GM12878 (cell line): Measurements from ENCODE around the gene FAM53B. TPM values are rescaled to one million over a fixed set of nuclear protein-coding genes. Genes with fewer than 3 reads are reported as not detected.

ENCODE experiments used
- ATAC-seq: fragments of 200-7000 bp; cut with Tn5 transposase; 3 replicates; pipeline ENCODE4 v1.9.1; 2020; ENCODE audit warnings: mild to moderate bottlenecking, moderate library complexity
- BruUV-seq: library from RNA; stranded (reverse); fragments of 400-500 nt; replicated peaks from 2 replicates; lab custom pipeline; 2021; lab: Mats Ljungman, UMichigan
- CTCF ChIA-PET: fragments of 300-600 bp; sonication (Branson Sonifier 250); formaldehyde crosslinking; extraction: SDS; loops from one replicate; lab custom pipeline; 2021; ENCODE audit warnings: inconsistent platforms; lab: Yijun Ruan, JAX
- POLR2A ChIA-PET: fragments of 350-600 bp; formaldehyde crosslinking; extraction: SDS; loops from one replicate; lab custom pipeline; 2021; ENCODE audit warnings: inconsistent platforms; lab: Charles Lee
- RAD21 ChIA-PET: fragments of 300-600 bp; sonication (Branson Sonifier 250); formaldehyde crosslinking; loops from one replicate; lab custom pipeline; 2023; ENCODE audit warnings: antibody characterized with exemption; ENCODE audit not compliant: unreplicated experiment; lab: Charles Lee
- SMC1A ChIA-PET: fragments of 300-600 bp; sonication (Branson Sonifier 250); formaldehyde crosslinking; loops from one replicate; lab custom pipeline; 2023; ENCODE audit not compliant: unreplicated experiment, uncharacterized antibody; lab: Charles Lee
- DNase-seq: peaks from one replicate; pipeline ENCODE4 v3.0.0-alpha.2; 2011; ENCODE audit warnings: low read depth, low spot score
- FAIRE-seq: peaks from 3 replicates; lab custom pipeline; 2011; peaks lifted over from hg19 to GRCh38; lab: Jason Lieb, UNC
- H2AFZ ChIP-seq: 2 replicates; pipeline ENCODE4 v1.6.0; 2011; ENCODE audit warnings: low read depth, low read length, control low read depth; ENCODE audit not compliant: control insufficient read depth
- H3K27ac ChIP-seq: 2 replicates; pipeline ENCODE4 v1.5.1; 2011; ENCODE audit warnings: control low read depth; ENCODE audit not compliant: control insufficient read depth, insufficient read depth
- H3K27me3 ChIP-seq, 2 experiments: replicated peaks in 1 of 2; 2 replicates each; pipeline versions ENCODE4 v1.6.0 to v1.6.1; 2011; ENCODE audit warnings: low read length in 1 of 2; ENCODE audit not compliant: control insufficient read depth in 2 of 2, insufficient read depth in 2 of 2
- H3K36me3 ChIP-seq, 2 experiments: 2 replicates each; pipeline ENCODE4 v1.5.1; 2011; ENCODE audit warnings: low read length in 1 of 2; ENCODE audit not compliant: control insufficient read depth in 2 of 2, insufficient read depth in 2 of 2
- H3K4me1 ChIP-seq: 2 replicates; pipeline ENCODE4 v1.6.1; 2011; ENCODE audit warnings: mild to moderate bottlenecking, low read length, moderate library complexity, mixed read lengths; ENCODE audit not compliant: control insufficient read depth, insufficient read depth
- H3K4me2 ChIP-seq: 2 replicates; pipeline ENCODE4 v1.6.0; 2011; ENCODE audit warnings: control low read depth; ENCODE audit not compliant: control insufficient read depth, insufficient read depth
- H3K4me3 ChIP-seq: fragments of 200-600 bp; sonication (generic); 2 replicates; pipeline ENCODE4 v1.5.1; 2016
- H3K79me2 ChIP-seq: 2 replicates; pipeline ENCODE4 v1.6.0; 2011; ENCODE audit warnings: low read length; ENCODE audit not compliant: control insufficient read depth, insufficient read depth
- H3K9ac ChIP-seq: 2 replicates; pipeline ENCODE4 v1.8.0; 2011; ENCODE audit warnings: low read length, control low read depth, mixed read lengths; ENCODE audit not compliant: control insufficient read depth, insufficient read depth
- H3K9me3 ChIP-seq: replicated peaks from 3 replicates; pipeline ENCODE4 v1.5.1; 2011; ENCODE audit warnings: mild to moderate bottlenecking, low read length; ENCODE audit not compliant: control insufficient read depth, insufficient read depth
- H4K20me1 ChIP-seq: 2 replicates; pipeline ENCODE4 v1.6.0; 2011; ENCODE audit not compliant: control insufficient read depth, insufficient read depth
- CHD4 ChIP-seq: fragments of 200-600 bp; sonication (generic); IDR thresholded peaks from 2 replicates; pipeline ENCODE4 v1.6.1; 2016; ENCODE audit warnings: mild to moderate bottlenecking
- CREM ChIP-seq: IDR thresholded peaks from 2 replicates; pipeline ENCODE4 v1.6.1; 2014; ENCODE audit warnings: antibody characterized with exemption, low read depth
- E2F4 ChIP-seq: IDR thresholded peaks from 2 replicates; pipeline ENCODE4 v1.6.1; 2012; ENCODE audit warnings: low read depth, low read length, improper control_type of control experiment
- EED ChIP-seq: sonication (generic); IDR thresholded peaks from 2 replicates; pipeline ENCODE4 v1.6.1; 2016; ENCODE audit warnings: antibody characterized with exemption, low read depth
- EGR1 ChIP-seq, 2 experiments: IDR thresholded peaks; 1 replicate in 1 of 2; 2 replicates in 1 of 2; pipeline ENCODE4 v1.6.1; 2011 to 2012; ENCODE audit warnings: low read depth in 2 of 2, low read length in 2 of 2, borderline replicate concordance in 1 of 2, mild to moderate bottlenecking in 1 of 2, moderate library complexity in 1 of 2
- GATAD2B ChIP-seq: fragments of 450-650 bp; conservative IDR thresholded peaks from 2 replicates; pipeline ENCODE4 v1.6.1; 2017; ENCODE audit warnings: low read depth, mild to moderate bottlenecking, moderate library complexity
- HDGF ChIP-seq: fragments of 450-650 bp; IDR thresholded peaks from 2 replicates; pipeline ENCODE4 v1.6.1; 2016; ENCODE audit warnings: antibody characterized with exemption
- IRF3 ChIP-seq: fragments of 450-650 bp; IDR thresholded peaks from 2 replicates; pipeline ENCODE4 v1.6.1; 2014; ENCODE audit warnings: mild to moderate bottlenecking
- LARP7 ChIP-seq: fragments of 450-650 bp; IDR thresholded peaks from 2 replicates; pipeline ENCODE4 v1.6.1; 2017; ENCODE audit warnings: mild to moderate bottlenecking
- MAX ChIP-seq: IDR thresholded peaks from 2 replicates; pipeline ENCODE4 v1.6.1; 2012; ENCODE audit warnings: low read depth, low read length, improper control_type of control experiment
- NBN ChIP-seq: fragments of 450-650 bp; IDR thresholded peaks from 2 replicates; pipeline ENCODE4 v1.6.1; 2016
- PAX5 ChIP-seq: IDR thresholded peaks from 2 replicates; pipeline ENCODE4 v1.6.1; 2011; ENCODE audit warnings: low read depth, low read length, borderline replicate concordance
- POLR2AphosphoS5 ChIP-seq: IDR thresholded peaks from 2 replicates; pipeline ENCODE4 v1.6.1; 2011; ENCODE audit warnings: mild to moderate bottlenecking, low read length, inconsistent platforms
- POU2F2 ChIP-seq: IDR thresholded peaks from 3 replicates; pipeline ENCODE4 v1.6.1; 2011; ENCODE audit warnings: low read depth, mild to moderate bottlenecking, low read length, borderline replicate concordance
- YY1 ChIP-seq: IDR thresholded peaks from 2 replicates; pipeline ENCODE4 v1.6.1; 2011; ENCODE audit warnings: low read depth, mild to moderate bottlenecking, low read length
- ZBTB40 ChIP-seq: fragments of 450-650 bp; IDR thresholded peaks from 2 replicates; pipeline ENCODE4 v1.6.1; 2016; ENCODE audit warnings: mild to moderate bottlenecking, moderate library complexity, borderline replicate concordance
- WGBS: methylation state at CpG from one replicate; pipeline ENCODE4 v1.1.6; 2016; ENCODE audit warnings: low lambda C conversion rate; ENCODE audit not compliant: insufficient replicate concordance, insufficient coverage; ENCODE audit errors: missing lambda C conversion rate; 5-methylcytosine and 5-hydroxymethylcytosine counted together
- in situ Hi-C: fragments of 300-500 bp; cut with MboI; formaldehyde crosslinking; loops from 9 replicates; pipeline ENCODE4 v1.14.3; 2018; ENCODE audit warnings: mixed read lengths
- intact Hi-C: fragments of 100-400 bp; cut with micrococcal nuclease; formaldehyde crosslinking; loops from one replicate; pipeline ENCODE4 v1.14.2; 2022; ENCODE audit not compliant: unreplicated experiment
- polyA plus RNA-seq, 11 experiments: library from polyadenylated mRNA; depleted of rRNA in 4 of 11; unstranded in 6 of 11; stranded (reverse) in 5 of 11; fragments of >200 nt; fragmentation: Nextera tagmentation in 4 of 11; fragmentation: Illumina TruSeq in 1 of 11; extraction: Ambion mirVana in 4 of 11; extraction: Trizol in 1 of 11; gene quantifications; 1 replicate in 1 of 11; 2 replicates in 10 of 11; pipeline versions ENCODE4 v1.2.1 to v1.2.3, GENCODE V29; 2011 to 2016; ENCODE audit warnings: inconsistent platforms in 2 of 11, missing spikeins in 2 of 11, low read depth in 1 of 11
- total RNA-seq, 4 experiments: library from RNA; depleted of rRNA in 3 of 4; stranded (reverse); fragments of >200 nt in 3 of 4; fragmentation: Illumina TruSeq in 1 of 4; extraction: Trizol in 1 of 4; gene quantifications; 2 replicates each; pipeline versions ENCODE4 v1.2.1 to v1.2.3, GENCODE V29; 2013 to 2021

The FAM53B gene
- total and polyA plus RNA-seq, 10 of the 15 experiments (the other 5 are each of a cell fraction or from before 2014, with no cell fraction given): 0.05 to 26.3 (median 8.1) TPM

GRCh38 chr10:124598773-124599587 is 145.2 kb downstream of the FAM53B start (continued):
- TF ChIP-seq E2F4: no peak
- TF ChIP-seq POU2F2: no peak
- TF ChIP-seq POLR2AphosphoS5: no peak
- no peak for TF ChIP-seq GATAD2B
- no peak for TF ChIP-seq EGR1 (IDR thresholded peaks at IDR 0.05; ENCODE audit: borderline replicate concordance in 1 of 2, low read depth in 2 of 2, low read length in 2 of 2)
- no peak for TF ChIP-seq CHD4

- Histone ChIP-seq H4K20me1 (no peaks in the 10 kb centered on the region), H3K4me3 (no peak overlapping the region), H3K9me3 (no peaks in the 10 kb centered on the region), H2AFZ (no peak overlapping the region), H3K4me1 (peaks cover 7% of the 10 kb centered on the region), H3K4me2 (no peak overlapping the region), H3K36me3 (no peaks in the 10 kb centered on the region), H3K79me2 (no peaks in the 10 kb centered on the region), H3K9ac (no peak overlapping the region), H3K27ac (no peak overlapping the region), H3K27me3 (no peaks in the 10 kb centered on the region)
- in situ Hi-C loops (no loop called here), intact Hi-C loops (no loop called here)
- ChIA-PET POLR2A (no interaction called here), RAD21 (no interaction called here), SMC1A (no interaction called here), CTCF (no interaction called here)
- no TSS peak for BruUV-seq
- DNase-seq (no peak), ATAC-seq (no peak), FAIRE-seq (no peak)
- WGBS: 53% methylated on average over 6 of the region's 6 CpGs
- TF ChIP-seq ZBTB40 (no peak), CREM (no peak), LARP7 (no peak), YY1 (no peak), IRF3 (no peak), PAX5 (no peak), MAX (no peak), NBN (no peak), HDGF (no peak), EED (no peak)
These were observed 146.0 kb downstream of the FAM53B start for GRCh38 chr10:124598196-124598595.
